Breast epithelium (tissue), 4 donors: ENCODE results near the gene MXRA7. TPM values are rescaled to one million over a fixed set of nuclear protein-coding genes. Genes with fewer than 3 reads are reported as not detected.
A peak's percentile ranks its signal among the peaks of the same experiment; 100 is the strongest.

Source experiments
- DNase-seq, 2 donors: peaks; one replicate each; pipeline ENCODE4 v3.0.0-alpha.2; 2019; ENCODE audit warnings: low spot score in 2 of 2
- H3K27ac ChIP-seq, 2 donors: fragments of 200-600 bp; sonication (generic) in 1 of 2; one replicate each; pipeline ENCODE4 v1.5.1; 2016 to 2019; ENCODE audit warnings: mild to moderate bottlenecking in 1 of 2
- H3K27me3 ChIP-seq, 2 donors: fragments of 200-600 bp; sonication (generic) in 1 of 2; one replicate each; pipeline versions ENCODE4 v1.5.1 to v1.6.0; 2017 to 2019; ENCODE audit warnings: control low read depth in 1 of 2, mild to moderate bottlenecking in 1 of 2
- H3K36me3 ChIP-seq: fragments of 200-600 bp; one replicate; pipeline ENCODE4 v1.5.1; 2019
- H3K4me1 ChIP-seq, 2 donors: fragments of 200-600 bp; sonication (generic); one replicate each; pipeline ENCODE4 v1.5.1; 2016 to 2019; ENCODE audit warnings: control low read depth in 1 of 2
- H3K4me3 ChIP-seq, 3 donors: fragments of 200-600 bp; sonication (generic); 1 replicate in 2 of 3; 2 replicates in 1 of 3; pipeline ENCODE4 v1.5.1; 2016 to 2019; ENCODE audit warnings: mild to moderate bottlenecking in 3 of 3, moderate library complexity in 2 of 3
- H3K9me3 ChIP-seq, 2 donors: fragments of 200-600 bp; sonication (generic) in 1 of 2; one replicate each; pipeline ENCODE4 v1.5.1; 2016 to 2019; ENCODE audit warnings: control low read depth in 1 of 2
- POLR2A ChIP-seq: fragments of 450-650 bp; IDR thresholded peaks from one replicate; pipeline ENCODE4 v1.6.1; 2016; ENCODE audit warnings: antibody characterized with exemption, mild to moderate bottlenecking, moderate library complexity
- POLR2AphosphoS5 ChIP-seq, 3 donors: sonication (generic); formaldehyde crosslinking; IDR thresholded peaks; one replicate each; pipeline ENCODE4 v1.6.1; 2017; ENCODE audit warnings: antibody characterized with exemption in 3 of 3
- intact Hi-C: fragments of 100-400 bp; cut with DNase I; formaldehyde crosslinking; loops from one replicate; pipeline ENCODE4 v1.15.1; 2023; ENCODE audit warnings: low total_unique reads
- total RNA-seq, 3 donors: library from RNA; depleted of rRNA; stranded (reverse); fragments of >200 nt; gene quantifications; one replicate each; pipeline ENCODE4 v1.1.0, GENCODE V29; 2016
- TF ChIP-seq, protein P1 (sequence below), 3 donors: fragments of 450-650 bp; IDR thresholded peaks; one replicate each; pipeline ENCODE4 v1.5.1; 2016 to 2017; ENCODE audit warnings: antibody characterized with exemption in 3 of 3, mild to moderate bottlenecking in 3 of 3, moderate library complexity in 3 of 3

MXRA7 gene
- total RNA-seq, 3 donors from 2014 or later = 106 to 242 (median 113) TPM

GRCh38 chr17:76685846-76686245 lies 24.9 kb downstream of the MXRA7 start:
- intact Hi-C loops = no loop called here
- H3K27ac ChIP-seq = peak overlapping the region in 1 of 2 donors; percentile 95
- no peaks in the 10 kb centered on the region for H3K9me3 ChIP-seq
- no peaks in the 10 kb centered on the region for H3K27me3 ChIP-seq
- no peak for DNase-seq
- no peaks in the 10 kb centered on the region for H3K36me3 ChIP-seq
- H3K4me1 ChIP-seq = peaks cover 0 to 4% of the 10 kb centered on the region in 2 donors
- no peak overlapping the region for H3K4me3 ChIP-seq
- TF ChIP-seq POLR2A (no peak), POLR2AphosphoS5 (IDR thresholded peaks at IDR 0.05) (no peak)
- TF ChIP-seq, protein P1, sequence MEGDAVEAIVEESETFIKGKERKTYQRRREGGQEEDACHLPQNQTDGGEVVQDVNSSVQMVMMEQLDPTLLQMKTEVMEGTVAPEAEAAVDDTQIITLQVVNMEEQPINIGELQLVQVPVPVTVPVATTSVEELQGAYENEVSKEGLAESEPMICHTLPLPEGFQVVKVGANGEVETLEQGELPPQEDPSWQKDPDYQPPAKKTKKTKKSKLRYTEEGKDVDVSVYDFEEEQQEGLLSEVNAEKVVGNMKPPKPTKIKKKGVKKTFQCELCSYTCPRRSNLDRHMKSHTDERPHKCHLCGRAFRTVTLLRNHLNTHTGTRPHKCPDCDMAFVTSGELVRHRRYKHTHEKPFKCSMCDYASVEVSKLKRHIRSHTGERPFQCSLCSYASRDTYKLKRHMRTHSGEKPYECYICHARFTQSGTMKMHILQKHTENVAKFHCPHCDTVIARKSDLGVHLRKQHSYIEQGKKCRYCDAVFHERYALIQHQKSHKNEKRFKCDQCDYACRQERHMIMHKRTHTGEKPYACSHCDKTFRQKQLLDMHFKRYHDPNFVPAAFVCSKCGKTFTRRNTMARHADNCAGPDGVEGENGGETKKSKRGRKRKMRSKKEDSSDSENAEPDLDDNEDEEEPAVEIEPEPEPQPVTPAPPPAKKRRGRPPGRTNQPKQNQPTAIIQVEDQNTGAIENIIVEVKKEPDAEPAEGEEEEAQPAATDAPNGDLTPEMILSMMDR (IDR thresholded peaks at IDR 0.05) = no peak

DNA sequence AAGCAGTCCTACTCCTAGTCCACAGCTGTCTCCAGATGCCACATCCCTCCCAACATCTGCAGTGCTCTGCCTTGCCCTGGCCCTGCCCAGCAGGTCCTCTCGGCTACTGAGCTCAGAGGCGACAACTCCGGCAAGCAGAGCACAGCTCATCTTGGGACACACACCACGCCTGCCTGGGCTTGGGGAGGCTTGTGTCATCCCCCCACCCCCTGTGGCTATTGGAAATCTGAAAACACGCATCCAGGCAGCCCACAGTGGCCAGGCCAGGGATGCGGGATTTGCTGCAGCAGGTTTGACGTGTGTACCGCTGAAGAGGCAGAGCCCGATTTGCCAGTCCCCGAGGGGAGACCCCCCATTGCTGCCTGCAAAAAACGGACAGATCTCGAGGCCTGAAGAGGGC lies 25.4 kb downstream of the MXRA7 start:
- TF ChIP-seq, protein P1 (IDR thresholded peaks at IDR 0.05) = no peak
- TF ChIP-seq POLR2A = no peak
- no peak for TF ChIP-seq POLR2AphosphoS5 (IDR thresholded peaks at IDR 0.05)
- intact Hi-C loops = no loop called here
- H3K4me3 ChIP-seq = no peak overlapping the region
- no peak overlapping the region for H3K27ac ChIP-seq
- peaks cover 0 to 4% of the 10 kb centered on the region in 2 donors for H3K4me1 ChIP-seq
- DNase-seq = no peak
- no peaks in the 10 kb centered on the region for H3K9me3 ChIP-seq
- H3K27me3 ChIP-seq = no peaks in the 10 kb centered on the region
- no peaks in the 10 kb centered on the region for H3K36me3 ChIP-seq

DNA sequence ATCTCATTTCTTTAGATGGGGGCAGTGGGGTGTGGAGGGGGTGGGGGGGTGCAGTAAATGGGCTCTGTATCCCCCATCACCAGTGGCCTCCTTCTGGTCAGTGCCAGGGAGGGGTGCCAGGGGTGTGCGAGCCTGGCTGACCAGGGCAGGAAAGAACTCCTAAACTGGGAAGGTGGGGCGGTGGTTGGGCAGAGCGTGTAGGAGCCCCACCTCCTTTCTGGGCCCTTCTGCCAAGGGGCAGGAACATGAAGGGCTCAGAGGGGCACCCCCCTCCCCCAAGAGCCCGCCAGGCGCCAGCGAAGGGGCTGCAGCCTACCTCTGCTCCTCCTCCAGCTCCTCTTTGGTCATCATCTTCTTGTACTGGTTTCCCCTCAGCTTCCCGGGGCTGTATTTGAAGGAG lies 26.0 kb downstream of the MXRA7 start:
- H3K4me1 ChIP-seq = peaks cover 0 to 4% of the 10 kb centered on the region in 2 donors
- intact Hi-C loops = no loop called here
- no peaks in the 10 kb centered on the region for H3K27me3 ChIP-seq
- no peak for DNase-seq
- no peak overlapping the region for H3K27ac ChIP-seq
- H3K9me3 ChIP-seq = no peaks in the 10 kb centered on the region
- H3K4me3 ChIP-seq = no peak overlapping the region
- no peak for TF ChIP-seq POLR2AphosphoS5 (IDR thresholded peaks at IDR 0.05)
- no peak for TF ChIP-seq POLR2A
- TF ChIP-seq, protein P1 (IDR thresholded peaks at IDR 0.05) = no peak
- no peaks in the 10 kb centered on the region for H3K36me3 ChIP-seq

GRCh38 chr17:76683921-76684745 lies 26.6 kb downstream of the MXRA7 start:
- H3K9me3 ChIP-seq = no peaks in the 10 kb centered on the region
- DNase-seq = no peak
- no peak overlapping the region for H3K4me3 ChIP-seq
- peaks cover 0 to 4% of the 10 kb centered on the region in 2 donors for H3K4me1 ChIP-seq
- no peak overlapping the region for H3K27ac ChIP-seq
- H3K27me3 ChIP-seq = no peaks in the 10 kb centered on the region
- intact Hi-C loops = no loop called here
- no peaks in the 10 kb centered on the region for H3K36me3 ChIP-seq
- TF ChIP-seq POLR2AphosphoS5 (IDR thresholded peaks at IDR 0.05) (no peak), POLR2A (no peak)
- TF ChIP-seq, protein P1 (IDR thresholded peaks at IDR 0.05) = no peak

DNA sequence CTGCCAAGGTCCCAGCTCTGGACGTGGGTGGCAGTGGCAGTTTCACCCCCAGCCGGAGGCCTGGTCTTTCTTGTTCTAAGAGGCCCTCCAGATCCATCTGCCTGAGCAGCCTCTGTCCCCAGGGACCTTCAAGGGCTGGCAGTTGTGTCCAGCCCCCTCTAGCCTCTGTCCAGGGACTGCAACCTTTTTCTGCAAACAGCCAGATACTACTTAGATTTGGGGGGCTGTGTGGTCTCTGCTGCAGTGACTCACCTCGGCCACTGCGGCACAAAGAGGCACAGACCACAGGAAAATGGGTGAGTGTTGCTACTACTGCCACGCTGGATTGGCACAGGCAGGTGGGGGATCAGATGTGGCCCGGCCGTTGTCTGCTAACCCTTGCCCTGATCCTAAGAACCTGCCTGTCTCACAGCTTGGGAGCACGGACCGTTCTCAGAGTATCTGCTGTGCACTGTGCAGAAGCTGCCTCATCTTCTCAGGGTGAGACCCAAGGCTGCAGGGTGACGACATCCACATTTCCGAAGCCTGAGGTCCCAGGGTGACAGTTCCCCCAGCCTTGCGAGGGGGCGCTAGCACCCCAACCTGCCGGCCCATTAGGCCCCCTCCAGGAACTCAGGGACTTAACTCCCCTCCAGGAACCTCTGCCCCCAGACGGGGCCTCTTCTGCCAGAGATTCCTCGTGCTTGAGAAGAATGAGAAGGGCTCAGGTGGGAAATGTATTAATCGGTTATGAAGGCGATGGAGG lies 27.6 kb downstream of the MXRA7 start:
- intact Hi-C loops = no loop called here
- Histone ChIP-seq H3K36me3 (no peaks in the 10 kb centered on the region), H3K9me3 (no peaks in the 10 kb centered on the region), H3K4me1 (no peaks in the 10 kb centered on the region), H3K27me3 (no peaks in the 10 kb centered on the region), H3K4me3 (no peak overlapping the region), H3K27ac (peak overlapping the region in 1 of 2 donors; percentile 10)
- DNase-seq = no peak
- TF ChIP-seq POLR2A (no peak), POLR2AphosphoS5 (IDR thresholded peaks at IDR 0.05) (no peak)
- TF ChIP-seq, protein P1 (IDR thresholded peaks at IDR 0.05) = no peak
